Measurements from ENCODE around the gene SEC11C. TPM values are rescaled to one million over a fixed set of nuclear protein-coding genes. Genes with fewer than 3 reads are reported as not detected.

Gene SEC11C
- polyA plus RNA-seq, 1 of the 3 experiments (the other 2 are of a cell fraction) = 21.7 TPM

GRCh38 chr18:59202258-59202820 lies 62.7 kb downstream of the SEC11C start:
- TF ChIP-seq FOXJ3 (CRISPR knock-in tag; IDR thresholded peaks at IDR 0.05) = no peak
- no peak for TF ChIP-seq YY1 (IDR thresholded peaks at IDR 0.05; ENCODE audit: low read depth)
- TF ChIP-seq ELF1 (IDR thresholded peaks at IDR 0.05) = no peak
- no peak for TF ChIP-seq MEF2A (IDR thresholded peaks at IDR 0.05; ENCODE audit: borderline replicate concordance, low read depth)
- no peak for TF ChIP-seq TEAD4 (IDR thresholded peaks at IDR 0.05; ENCODE audit: borderline replicate concordance, insufficient read depth)
- TF ChIP-seq FOXM1 (IDR thresholded peaks at IDR 0.05; ENCODE audit: low read depth) = no peak
- no peak for TF ChIP-seq RXRA (IDR thresholded peaks at IDR 0.05; ENCODE audit: borderline replicate concordance, low read depth)
- no peak for TF ChIP-seq EP300 (IDR thresholded peaks at IDR 0.05; ENCODE audit: borderline replicate concordance in 1 of 2, low read depth in 1 of 2, low read length in 1 of 2)
- TF ChIP-seq TAF1 (IDR thresholded peaks at IDR 0.05; ENCODE audit: borderline replicate concordance, low read depth, low read length) = no peak
- TF ChIP-seq REST (IDR thresholded peaks at IDR 0.05; ENCODE audit: low read depth, low read length) = no peak
- TF ChIP-seq GABPA (IDR thresholded peaks at IDR 0.05; ENCODE audit: low read depth) = no peak
- TF ChIP-seq, protein P1, sequence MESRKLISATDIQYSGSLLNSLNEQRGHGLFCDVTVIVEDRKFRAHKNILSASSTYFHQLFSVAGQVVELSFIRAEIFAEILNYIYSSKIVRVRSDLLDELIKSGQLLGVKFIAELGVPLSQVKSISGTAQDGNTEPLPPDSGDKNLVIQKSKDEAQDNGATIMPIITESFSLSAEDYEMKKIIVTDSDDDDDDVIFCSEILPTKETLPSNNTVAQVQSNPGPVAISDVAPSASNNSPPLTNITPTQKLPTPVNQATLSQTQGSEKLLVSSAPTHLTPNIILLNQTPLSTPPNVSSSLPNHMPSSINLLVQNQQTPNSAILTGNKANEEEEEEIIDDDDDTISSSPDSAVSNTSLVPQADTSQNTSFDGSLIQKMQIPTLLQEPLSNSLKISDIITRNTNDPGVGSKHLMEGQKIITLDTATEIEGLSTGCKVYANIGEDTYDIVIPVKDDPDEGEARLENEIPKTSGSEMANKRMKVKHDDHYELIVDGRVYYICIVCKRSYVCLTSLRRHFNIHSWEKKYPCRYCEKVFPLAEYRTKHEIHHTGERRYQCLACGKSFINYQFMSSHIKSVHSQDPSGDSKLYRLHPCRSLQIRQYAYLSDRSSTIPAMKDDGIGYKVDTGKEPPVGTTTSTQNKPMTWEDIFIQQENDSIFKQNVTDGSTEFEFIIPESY (IDR thresholded peaks at IDR 0.05; ENCODE audit: borderline replicate concordance, low read depth) = no peak
- TF ChIP-seq USF2 (IDR thresholded peaks at IDR 0.05; ENCODE audit: borderline replicate concordance, low read depth, low read length) = no peak
- POLR2A ChIA-PET = no interaction called here
- Histone ChIP-seq H2AFZ (ENCODE audit: low read depth) (no peak overlapping the region), H3K9me2 (no peaks in the 10 kb centered on the region), H3K9ac (no peak overlapping the region), H3K36me3 (replicated peaks in 1 of 2; ENCODE audit: control insufficient read depth in 1 of 2, insufficient read depth in 2 of 2, low read length in 1 of 2) (no peaks in the 10 kb centered on the region), H4K20me1 (ENCODE audit: insufficient read depth) (no peaks in the 10 kb centered on the region), H3K27ac (ENCODE audit: low read depth in 2 of 2, low read length in 1 of 2) (no peak overlapping the region), H3K79me2 (ENCODE audit: insufficient read depth) (no peaks in the 10 kb centered on the region), H3F3A (replicated peaks; ENCODE audit: insufficient read depth) (no peaks in the 10 kb centered on the region), H3K4me1 (ENCODE audit: control insufficient read depth in 1 of 2, insufficient read depth in 2 of 2, low read depth in 1 of 2, low read length in 1 of 2) (no peaks in the 10 kb centered on the region; a peak in 1 of 4 replicates), H3K9me3 (no peaks in the 10 kb centered on the region), H3K4me3 (ENCODE audit: low read depth in 2 of 2, low read length in 1 of 2) (no peak overlapping the region), H3K4me2 (no peak overlapping the region), H3K27me3 (ENCODE audit: insufficient read depth) (peaks cover 8% of the 10 kb centered on the region; the same call in 1 of the 2 replicates)
- CTCF ChIA-PET = interaction anchor here (0.7 to 1.1 kb wide), 2 partner anchors 47 to 200 kb away, joined by 4 read pairs; no protein-coding TSS in a partner anchor
- DNase-seq = no peak

All from SK-N-SH (cell line).